DOHH2 (cell line): ENCODE results near the gene MPPED1.

Experiments used
- H3F3A ChIP-seq: fragments of 200-600 bp; sonication (generic), shearing (Covaris generic); 2 replicates; pipeline ENCODE4 v1.6.0; 2016; ENCODE audit warnings: antibody characterized with exemption, mild to moderate bottlenecking; ENCODE audit not compliant: control insufficient read depth, insufficient read depth
- H3K27ac ChIP-seq: fragments of 200-600 bp; sonication (generic); 2 replicates; pipeline ENCODE4 v1.5.1; 2014; ENCODE audit warnings: low read depth, mild to moderate bottlenecking, low read length, moderate library complexity
- H3K27me3 ChIP-seq: fragments of 200-600 bp; sonication (generic); 2 replicates; pipeline ENCODE4 v1.6.1; 2014; ENCODE audit warnings: mild to moderate bottlenecking, low read length, mixed read lengths; ENCODE audit not compliant: control insufficient read depth
- H3K36me3 ChIP-seq: fragments of 200-600 bp; sonication (generic); 2 replicates; pipeline ENCODE4 v1.6.1; 2014; ENCODE audit warnings: mild to moderate bottlenecking, low read length, moderate library complexity, mixed read lengths; ENCODE audit not compliant: control insufficient read depth
- H3K4me1 ChIP-seq: fragments of 200-600 bp; sonication (generic); 2 replicates; pipeline ENCODE4 v1.6.1; 2014; ENCODE audit warnings: mild to moderate bottlenecking, low read length, mixed read lengths; ENCODE audit not compliant: control insufficient read depth
- H3K4me2 ChIP-seq: fragments of 200-600 bp; sonication (generic); 2 replicates; pipeline ENCODE4 v1.6.0; 2014; ENCODE audit warnings: mild to moderate bottlenecking, low read length, moderate library complexity
- H3K4me3 ChIP-seq: fragments of 200-600 bp; sonication (generic); 2 replicates; pipeline ENCODE4 v1.5.1; 2014; ENCODE audit warnings: mild to moderate bottlenecking, low read length, mixed read lengths
- H3K79me2 ChIP-seq: fragments of 200-600 bp; sonication (generic); 2 replicates; pipeline ENCODE4 v1.6.1; 2014; ENCODE audit warnings: mild to moderate bottlenecking, low read length, mixed read lengths; ENCODE audit not compliant: control insufficient read depth
- H3K9me2 ChIP-seq: fragments of 200-600 bp; sonication (generic); replicated peaks from 2 replicates; pipeline ENCODE4 v1.6.1; 2014; ENCODE audit warnings: mild to moderate bottlenecking, low read length, mixed read lengths; ENCODE audit not compliant: control insufficient read depth
- H3K9me3 ChIP-seq: fragments of 200-600 bp; sonication (generic); 2 replicates; pipeline ENCODE4 v1.6.1; 2014; ENCODE audit warnings: antibody characterized with exemption, low read length, mixed read lengths; ENCODE audit not compliant: control insufficient read depth, insufficient read depth
- H4K20me1 ChIP-seq: fragments of 200-600 bp; sonication (generic); 2 replicates; pipeline ENCODE4 v1.6.0; 2014; ENCODE audit warnings: low read depth, mild to moderate bottlenecking, antibody characterized with exemption, low read length, moderate library complexity; ENCODE audit not compliant: control insufficient read depth, insufficient read depth
- EZH2phosphoT487 ChIP-seq: fragments of 200-600 bp; sonication (generic); IDR thresholded peaks from 2 replicates; pipeline ENCODE4 v1.6.1; 2017; ENCODE audit warnings: borderline replicate concordance, mild to moderate bottlenecking, antibody characterized with exemption, low read length, moderate library complexity, mixed read lengths
- TF ChIP-seq, protein P1 (sequence below): fragments of 200-600 bp; sonication (generic); IDR thresholded peaks from one replicate; pipeline ENCODE4 v1.5.1; 2014; ENCODE audit warnings: antibody characterized with exemption, mild to moderate bottlenecking, low read depth, low read length; ENCODE audit not compliant: poor library complexity, severe bottlenecking

Gene MPPED1

DNA sequence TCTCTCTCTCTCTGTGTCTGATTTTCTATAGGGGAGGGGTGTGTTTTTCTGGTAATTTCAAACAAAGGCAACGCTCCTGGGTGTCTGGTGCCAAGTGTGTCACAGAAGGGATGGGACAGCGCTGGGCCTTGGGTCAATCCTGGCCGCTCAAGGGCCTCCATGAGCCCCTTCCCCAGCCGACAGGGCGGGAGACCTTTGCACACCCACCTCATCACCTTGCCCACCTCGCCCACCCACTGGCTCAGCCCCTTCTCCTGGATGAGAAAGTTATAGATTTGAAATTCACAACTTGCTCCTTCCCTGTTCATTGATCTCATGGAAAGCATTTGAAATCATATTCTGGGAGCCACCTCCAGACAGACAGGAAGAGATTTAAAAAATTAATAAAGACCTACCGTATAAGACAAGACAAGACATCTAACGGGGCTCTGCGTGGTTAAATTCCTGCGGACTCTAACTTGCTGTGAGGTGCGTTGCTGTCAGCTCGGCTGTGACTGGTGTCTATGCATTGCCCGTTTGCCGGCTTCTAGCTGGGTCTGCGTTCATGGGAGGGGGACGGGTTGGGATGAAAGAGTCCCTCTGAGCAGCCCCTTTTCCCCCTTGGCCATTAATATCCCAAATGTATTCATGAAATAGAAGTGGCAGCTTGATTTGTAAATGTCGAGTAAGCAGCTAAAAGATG lies 27.0 kb downstream of the MPPED1 start:
- no peaks in the 10 kb centered on the region for H3F3A ChIP-seq
- no peaks in the 10 kb centered on the region for H3K27me3 ChIP-seq
- no peaks in the 10 kb centered on the region for H4K20me1 ChIP-seq
- H3K9me3 ChIP-seq, result no peaks in the 10 kb centered on the region
- H3K9me2 ChIP-seq, result no peaks in the 10 kb centered on the region
- H3K36me3 ChIP-seq, result no peaks in the 10 kb centered on the region
- no peaks in the 10 kb centered on the region for H3K4me1 ChIP-seq
- TF ChIP-seq, protein P1, sequence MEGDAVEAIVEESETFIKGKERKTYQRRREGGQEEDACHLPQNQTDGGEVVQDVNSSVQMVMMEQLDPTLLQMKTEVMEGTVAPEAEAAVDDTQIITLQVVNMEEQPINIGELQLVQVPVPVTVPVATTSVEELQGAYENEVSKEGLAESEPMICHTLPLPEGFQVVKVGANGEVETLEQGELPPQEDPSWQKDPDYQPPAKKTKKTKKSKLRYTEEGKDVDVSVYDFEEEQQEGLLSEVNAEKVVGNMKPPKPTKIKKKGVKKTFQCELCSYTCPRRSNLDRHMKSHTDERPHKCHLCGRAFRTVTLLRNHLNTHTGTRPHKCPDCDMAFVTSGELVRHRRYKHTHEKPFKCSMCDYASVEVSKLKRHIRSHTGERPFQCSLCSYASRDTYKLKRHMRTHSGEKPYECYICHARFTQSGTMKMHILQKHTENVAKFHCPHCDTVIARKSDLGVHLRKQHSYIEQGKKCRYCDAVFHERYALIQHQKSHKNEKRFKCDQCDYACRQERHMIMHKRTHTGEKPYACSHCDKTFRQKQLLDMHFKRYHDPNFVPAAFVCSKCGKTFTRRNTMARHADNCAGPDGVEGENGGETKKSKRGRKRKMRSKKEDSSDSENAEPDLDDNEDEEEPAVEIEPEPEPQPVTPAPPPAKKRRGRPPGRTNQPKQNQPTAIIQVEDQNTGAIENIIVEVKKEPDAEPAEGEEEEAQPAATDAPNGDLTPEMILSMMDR, result no peak
- TF ChIP-seq EZH2phosphoT487, result no peak
- H3K4me2 ChIP-seq, result no peak overlapping the region
- no peaks in the 10 kb centered on the region for H3K79me2 ChIP-seq
- no peak overlapping the region for H3K27ac ChIP-seq
- no peak overlapping the region for H3K4me3 ChIP-seq

DNA sequence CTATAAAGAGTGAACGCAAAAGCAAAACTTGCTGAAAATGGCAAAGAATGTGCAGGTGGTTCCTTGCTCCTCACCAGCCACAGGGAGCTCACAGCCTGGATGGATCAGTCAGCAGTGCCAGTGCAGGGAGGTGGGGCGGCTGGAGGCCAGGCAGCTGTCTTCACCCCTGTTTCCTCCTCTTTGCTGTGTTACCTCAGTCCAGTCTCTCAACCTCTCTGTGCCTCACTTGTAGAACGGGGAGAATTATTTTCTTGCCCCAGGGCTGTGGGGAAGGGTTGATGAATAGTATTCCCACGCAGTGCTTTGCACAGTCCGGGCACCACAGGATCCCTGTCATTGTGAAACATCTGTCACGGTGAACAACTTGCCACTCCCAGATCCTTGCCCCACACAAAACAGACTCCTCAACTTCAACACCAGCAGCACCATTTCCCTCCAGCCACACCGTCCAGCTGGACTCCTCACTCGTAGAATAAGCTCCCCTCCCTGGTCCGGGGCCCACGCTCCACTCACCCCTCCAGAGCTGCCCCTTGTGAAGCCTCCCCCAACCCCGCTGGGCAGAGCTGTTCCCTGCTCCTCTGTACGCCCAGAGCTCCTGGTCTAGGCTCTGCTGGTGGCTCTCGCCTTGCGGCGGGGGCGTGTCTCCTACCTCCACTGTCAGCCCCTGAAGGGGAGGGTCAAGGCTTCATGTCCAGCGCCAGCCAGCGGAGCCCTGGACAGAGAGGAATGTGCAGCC lies 27.7 kb downstream of the MPPED1 start:
- no peaks in the 10 kb centered on the region for H3K79me2 ChIP-seq
- no peaks in the 10 kb centered on the region for H3K4me1 ChIP-seq
- H4K20me1 ChIP-seq, result no peaks in the 10 kb centered on the region

DNA sequence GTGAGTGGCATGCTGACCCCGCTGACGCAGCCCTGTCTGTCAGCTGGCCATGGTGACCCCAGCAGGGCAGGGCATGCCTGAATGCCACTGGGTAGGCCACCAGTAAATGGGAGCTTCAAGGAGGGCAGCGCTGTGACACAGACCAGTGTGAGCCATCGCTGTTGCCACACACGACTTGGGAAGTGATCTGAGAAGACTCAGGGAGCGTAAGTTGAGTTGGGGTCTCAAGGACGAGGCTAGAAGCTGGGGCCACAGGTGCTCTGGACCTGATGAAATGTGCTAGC lies 28.2 kb downstream of the MPPED1 start:
- Histone ChIP-seq H3K9me2 (no peaks in the 10 kb centered on the region), H3K79me2 (no peaks in the 10 kb centered on the region), H3K36me3 (no peaks in the 10 kb centered on the region), H3F3A (no peaks in the 10 kb centered on the region), H3K27ac (no peak overlapping the region), H3K27me3 (no peaks in the 10 kb centered on the region), H3K9me3 (no peaks in the 10 kb centered on the region), H3K4me3 (no peak overlapping the region), H3K4me1 (no peaks in the 10 kb centered on the region), H3K4me2 (no peak overlapping the region), H4K20me1 (no peaks in the 10 kb centered on the region)
- TF ChIP-seq EZH2phosphoT487, result no peak
- TF ChIP-seq, protein P1, result no peak

More for the DNA sequence above, 27.7 kb downstream of the MPPED1 start:
- no peaks in the 10 kb centered on the region for H3K27me3 ChIP-seq
- H3K27ac ChIP-seq, result no peak overlapping the region
- H3K4me2 ChIP-seq, result no peak overlapping the region
- no peaks in the 10 kb centered on the region for H3K36me3 ChIP-seq
- H3K9me2 ChIP-seq, result no peaks in the 10 kb centered on the region
- TF ChIP-seq, protein P1, result no peak
- no peak for TF ChIP-seq EZH2phosphoT487
- H3K4me3 ChIP-seq, result no peak overlapping the region
- no peaks in the 10 kb centered on the region for H3K9me3 ChIP-seq
- no peaks in the 10 kb centered on the region for H3F3A ChIP-seq
